AG10803 (cell line): ENCODE results near the gene HMOX1.

Experiments
- DNase-seq: peaks from one replicate; pipeline ENCODE4 v3.0.0; 2010; ENCODE audit warnings: low read depth
- H3K4me3 ChIP-seq: 2 replicates; pipeline ENCODE4 v1.5.1; 2011; ENCODE audit warnings: mild to moderate bottlenecking, low read length, control low read depth
- CTCF ChIP-seq: conservative IDR thresholded peaks from 2 replicates; pipeline ENCODE4 v1.5.1; 2011; ENCODE audit warnings: mild to moderate bottlenecking, low read length, control low read depth, inconsistent platforms

HMOX1 gene

DNA sequence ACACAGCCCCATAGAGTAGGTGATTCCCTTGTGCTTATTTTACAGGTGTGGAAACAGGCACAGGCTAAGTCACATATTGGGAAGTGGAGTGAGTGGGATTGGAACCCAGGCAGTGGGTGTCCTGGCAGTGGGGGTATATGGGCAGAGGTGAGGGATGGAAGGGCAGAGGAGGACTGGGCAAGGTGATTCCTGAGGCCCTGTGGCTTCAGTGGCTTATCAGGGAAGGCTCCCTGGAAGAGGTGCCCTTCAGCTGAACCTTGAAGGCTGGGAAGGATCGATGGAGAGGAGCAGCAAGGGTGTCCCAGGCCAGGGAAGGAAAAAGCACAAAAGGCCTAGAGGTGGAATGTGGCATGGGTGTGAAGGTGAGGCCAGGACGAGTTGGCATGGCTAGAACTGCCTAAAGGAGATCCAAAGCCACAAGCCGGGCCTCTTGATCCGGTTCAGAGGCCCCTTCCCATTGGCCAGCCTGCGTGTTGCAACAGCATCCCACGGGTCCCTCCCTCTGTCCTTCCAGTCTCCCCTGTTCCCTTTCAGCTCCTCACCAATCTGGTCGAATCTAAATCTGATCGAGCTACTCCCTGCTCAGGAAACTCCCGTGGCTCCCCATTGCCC lies 60.7 kb downstream of the HMOX1 start:
- no peak for TF ChIP-seq CTCF
- no peak for DNase-seq
- no peak overlapping the region for H3K4me3 ChIP-seq

DNA sequence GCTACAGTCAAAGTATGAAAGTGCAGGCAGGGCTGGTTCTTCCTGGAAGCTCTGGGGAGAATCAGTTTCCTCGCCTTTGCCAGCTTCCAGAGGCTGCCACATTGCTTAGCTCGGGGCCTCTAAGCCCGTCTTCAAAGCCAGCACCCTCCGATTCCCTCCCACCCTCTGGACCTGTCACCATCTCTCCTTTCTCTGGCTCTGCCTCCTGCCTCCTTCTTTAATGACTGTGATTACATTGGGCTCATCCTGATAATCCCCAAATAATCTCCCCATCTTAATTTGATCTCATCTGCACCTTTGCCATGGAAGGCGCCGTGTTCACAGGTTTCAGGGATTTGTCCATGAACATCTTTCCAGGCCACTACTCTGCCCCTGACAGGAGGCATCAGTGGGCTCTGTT lies 61.6 kb downstream of the HMOX1 start:
- no peak for DNase-seq
- no peak overlapping the region for H3K4me3 ChIP-seq
- TF ChIP-seq CTCF = no peak

DNA sequence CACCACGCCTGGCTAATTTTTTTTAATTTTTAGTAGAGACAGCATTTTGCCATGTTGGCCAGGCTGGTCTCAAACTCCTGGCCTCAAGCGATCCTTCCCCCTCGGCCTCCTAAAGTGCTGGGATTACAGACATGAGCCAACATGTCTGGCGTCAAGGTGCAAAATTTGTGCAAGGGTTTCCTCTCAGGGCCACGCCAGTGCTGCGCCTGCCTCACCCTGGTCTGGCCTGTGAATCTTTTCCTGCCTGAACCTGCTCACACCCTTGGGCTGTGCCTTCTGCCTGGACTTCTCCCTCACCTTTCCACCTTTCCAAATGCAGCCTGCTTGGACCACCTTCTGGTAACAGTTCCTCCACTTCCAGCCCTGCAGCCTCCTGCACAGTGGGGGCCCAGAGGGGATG lies 62.4 kb downstream of the HMOX1 start:
- no peak for TF ChIP-seq CTCF
- DNase-seq = no peak
- H3K4me3 ChIP-seq = no peak overlapping the region
